Measurements from ENCODE around the gene FAM98C. TPM values are rescaled to one million over a fixed set of nuclear protein-coding genes. Genes with fewer than 3 reads are reported as not detected.

FAM98C gene
- total RNA-seq, 1 experiment from 2014 or later = 18.8 TPM

DNA sequence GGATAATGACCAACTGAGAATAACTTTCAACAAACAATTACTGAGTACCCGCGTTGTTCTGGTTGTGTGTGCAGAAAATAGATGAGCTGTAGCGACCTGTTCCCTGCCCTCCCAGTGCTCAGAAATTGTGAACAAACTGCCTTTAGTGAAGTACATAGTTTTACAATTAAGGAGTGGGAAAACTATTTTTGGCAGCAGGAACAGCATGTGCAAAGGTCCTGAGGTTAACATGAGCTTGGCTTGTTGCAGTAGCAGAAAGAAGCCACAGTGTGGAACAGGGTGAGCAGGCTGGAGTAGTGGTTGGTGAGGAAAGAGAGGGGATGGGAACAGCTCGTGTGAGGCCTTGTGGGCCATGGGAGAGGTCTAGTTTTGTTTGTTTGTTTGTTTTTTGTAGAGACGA is 46.6 kb downstream of the FAM98C start:
- TF ChIP-seq, protein P1, sequence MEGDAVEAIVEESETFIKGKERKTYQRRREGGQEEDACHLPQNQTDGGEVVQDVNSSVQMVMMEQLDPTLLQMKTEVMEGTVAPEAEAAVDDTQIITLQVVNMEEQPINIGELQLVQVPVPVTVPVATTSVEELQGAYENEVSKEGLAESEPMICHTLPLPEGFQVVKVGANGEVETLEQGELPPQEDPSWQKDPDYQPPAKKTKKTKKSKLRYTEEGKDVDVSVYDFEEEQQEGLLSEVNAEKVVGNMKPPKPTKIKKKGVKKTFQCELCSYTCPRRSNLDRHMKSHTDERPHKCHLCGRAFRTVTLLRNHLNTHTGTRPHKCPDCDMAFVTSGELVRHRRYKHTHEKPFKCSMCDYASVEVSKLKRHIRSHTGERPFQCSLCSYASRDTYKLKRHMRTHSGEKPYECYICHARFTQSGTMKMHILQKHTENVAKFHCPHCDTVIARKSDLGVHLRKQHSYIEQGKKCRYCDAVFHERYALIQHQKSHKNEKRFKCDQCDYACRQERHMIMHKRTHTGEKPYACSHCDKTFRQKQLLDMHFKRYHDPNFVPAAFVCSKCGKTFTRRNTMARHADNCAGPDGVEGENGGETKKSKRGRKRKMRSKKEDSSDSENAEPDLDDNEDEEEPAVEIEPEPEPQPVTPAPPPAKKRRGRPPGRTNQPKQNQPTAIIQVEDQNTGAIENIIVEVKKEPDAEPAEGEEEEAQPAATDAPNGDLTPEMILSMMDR (IDR thresholded peaks at IDR 0.05; ENCODE audit: unreplicated experiment) = no peak
- no peaks in the 10 kb centered on the region for H3K4me1 Mint-ChIP-seq (ENCODE audit: insufficient read depth, unreplicated experiment)
- POLR2A ChIA-PET = no interaction called here
- intact Hi-C loops (cut with micrococcal nuclease) = no loop called here
- CTCF ChIA-PET = no interaction called here
- H3K27ac Mint-ChIP-seq (ENCODE audit: low read depth, unreplicated experiment) = no peak overlapping the region
- no peaks in the 10 kb centered on the region for H3K36me3 Mint-ChIP-seq (ENCODE audit: insufficient read depth, unreplicated experiment)
- BruUV-seq (replicated peaks) = no TSS peak
- H3K4me3 Mint-ChIP-seq (ENCODE audit: unreplicated experiment) = no peak overlapping the region
- no peak for DNase-seq (ENCODE audit: unreplicated experiment)
- H3K27me3 Mint-ChIP-seq (ENCODE audit: insufficient read depth, unreplicated experiment) = peaks cover 45% of the 10 kb centered on the region
- H3K9me3 Mint-ChIP-seq (ENCODE audit: unreplicated experiment) = peaks cover 6% of the 10 kb centered on the region

DNA sequence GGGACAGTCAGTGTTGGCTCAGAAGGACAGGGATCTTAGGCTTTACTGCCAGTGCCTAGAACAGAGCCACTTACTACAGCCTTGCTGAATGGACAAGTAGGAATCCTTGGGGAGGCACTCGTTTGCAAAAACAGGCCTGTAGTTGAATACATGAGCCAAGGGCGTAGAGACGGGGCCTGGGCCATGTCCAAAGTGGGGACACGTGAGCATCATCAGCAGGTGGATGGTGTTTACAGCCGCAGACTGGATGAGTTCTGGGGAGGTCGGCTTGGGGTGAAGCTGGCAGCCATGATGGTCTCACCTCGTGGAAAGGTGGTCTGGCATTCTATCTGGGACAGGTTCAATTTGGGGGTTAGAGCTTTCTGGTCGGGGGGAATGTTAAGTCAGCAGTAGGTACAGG is 48.1 kb downstream of the FAM98C start:
- Mint-ChIP-seq H3K27me3 (ENCODE audit: insufficient read depth, unreplicated experiment) (peaks cover 30% of the 10 kb centered on the region), H3K4me3 (ENCODE audit: unreplicated experiment) (no peak overlapping the region), H3K4me1 (ENCODE audit: insufficient read depth, unreplicated experiment) (no peaks in the 10 kb centered on the region), H3K27ac (ENCODE audit: low read depth, unreplicated experiment) (no peak overlapping the region), H3K9me3 (ENCODE audit: unreplicated experiment) (peaks cover 6% of the 10 kb centered on the region), H3K36me3 (ENCODE audit: insufficient read depth, unreplicated experiment) (no peaks in the 10 kb centered on the region)
- DNase-seq (ENCODE audit: unreplicated experiment) = no peak
- ChIA-PET CTCF (no interaction called here), POLR2A (interaction anchor here (0.6 kb wide), 1 partner anchor 15 kb away, joined by 3 read pairs; no protein-coding TSS in a partner anchor)
- TF ChIP-seq, protein P1 (IDR thresholded peaks at IDR 0.05; ENCODE audit: unreplicated experiment) = no peak
- intact Hi-C loops (cut with micrococcal nuclease) = no loop called here
- no TSS peak for BruUV-seq (replicated peaks)

DNA sequence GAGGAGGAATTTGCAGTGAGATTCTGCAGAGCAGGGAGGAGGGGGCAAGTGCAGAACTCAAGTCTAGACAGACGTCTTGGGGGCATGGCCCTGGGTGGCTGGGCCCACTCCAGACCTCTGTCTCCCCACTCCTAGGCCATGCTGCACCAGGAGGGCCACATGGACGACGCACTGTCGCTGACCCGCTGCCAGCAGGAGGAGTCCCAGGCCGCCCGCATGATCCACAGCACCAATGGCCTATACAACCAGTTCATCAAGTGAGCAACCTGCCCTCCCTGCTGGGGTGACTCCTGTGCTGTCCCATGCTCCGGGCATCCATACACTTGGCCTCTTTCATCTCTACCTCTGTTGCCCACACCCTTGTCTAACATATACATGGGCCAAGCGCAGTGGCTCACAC is 48.7 kb downstream of the FAM98C start:
- intact Hi-C loops (cut with micrococcal nuclease) = no loop called here
- no peak for DNase-seq (ENCODE audit: unreplicated experiment)
- CTCF ChIA-PET = no interaction called here
- peaks cover 24% of the 10 kb centered on the region for H3K27me3 Mint-ChIP-seq (ENCODE audit: insufficient read depth, unreplicated experiment)
- H3K27ac Mint-ChIP-seq (ENCODE audit: low read depth, unreplicated experiment) = no peak overlapping the region
- TF ChIP-seq, protein P1 (IDR thresholded peaks at IDR 0.05; ENCODE audit: unreplicated experiment) = no peak
- no peak overlapping the region for H3K4me3 Mint-ChIP-seq (ENCODE audit: unreplicated experiment)
- POLR2A ChIA-PET = no interaction called here
- H3K9me3 Mint-ChIP-seq (ENCODE audit: unreplicated experiment) = peaks cover 6% of the 10 kb centered on the region
- H3K4me1 Mint-ChIP-seq (ENCODE audit: insufficient read depth, unreplicated experiment) = no peaks in the 10 kb centered on the region
- H3K36me3 Mint-ChIP-seq (ENCODE audit: insufficient read depth, unreplicated experiment) = no peaks in the 10 kb centered on the region
- BruUV-seq (replicated peaks) = no TSS peak

DNA sequence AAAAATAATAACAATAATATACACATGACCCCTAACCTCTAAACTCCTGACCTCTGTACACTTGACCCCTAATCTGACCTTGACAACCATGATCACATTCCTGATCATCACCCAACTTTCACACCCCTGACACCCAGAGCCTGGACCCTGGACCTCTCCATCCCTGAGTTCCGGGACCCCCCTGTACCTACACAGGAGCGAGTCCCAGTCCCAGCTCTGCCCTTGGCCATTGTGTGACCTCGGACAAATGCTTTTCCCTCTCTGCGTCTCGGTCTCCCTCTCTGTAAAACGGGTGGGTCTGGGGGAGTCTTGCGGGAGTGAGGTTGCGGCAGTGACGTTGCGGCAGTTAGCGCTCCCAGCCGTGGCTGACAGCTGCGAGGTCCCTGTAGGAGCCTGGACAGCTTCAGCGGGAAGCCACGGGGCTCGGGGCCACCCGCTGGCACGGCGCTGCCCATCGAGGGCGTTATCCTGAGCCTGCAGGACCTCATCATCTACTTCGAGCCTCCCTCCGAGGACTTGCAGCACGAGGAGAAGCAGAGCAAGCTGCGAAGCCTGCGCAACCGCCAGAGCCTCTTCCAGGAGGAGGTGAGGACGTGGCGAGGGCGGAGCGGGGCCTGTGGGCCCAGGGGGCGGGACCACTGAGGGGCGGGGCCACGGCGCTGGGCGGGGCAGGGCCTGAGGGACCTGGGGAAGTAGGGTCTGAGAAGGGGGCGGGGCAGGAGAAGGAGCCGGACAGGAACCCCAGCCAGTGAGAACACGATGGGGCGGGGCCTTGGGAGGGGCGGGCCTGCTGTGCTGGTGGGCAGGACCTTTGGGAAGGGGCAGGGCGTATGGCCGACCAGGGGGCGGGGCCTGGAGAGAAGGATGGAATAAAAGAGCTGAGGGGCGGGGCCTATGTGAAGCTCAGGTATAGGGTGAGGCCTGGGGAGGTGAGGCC is 49.8 kb downstream of the FAM98C start:
- TF ChIP-seq, protein P1 (IDR thresholded peaks at IDR 0.05; ENCODE audit: unreplicated experiment) = no peak
- peak; percentile 14 for DNase-seq (ENCODE audit: unreplicated experiment)
- BruUV-seq (replicated peaks) = no TSS peak
- Mint-ChIP-seq H3K36me3 (ENCODE audit: insufficient read depth, unreplicated experiment) (no peaks in the 10 kb centered on the region), H3K9me3 (ENCODE audit: unreplicated experiment) (peaks cover 6% of the 10 kb centered on the region), H3K4me3 (ENCODE audit: unreplicated experiment) (no peak overlapping the region), H3K27me3 (ENCODE audit: insufficient read depth, unreplicated experiment) (peaks cover 32% of the 10 kb centered on the region), H3K4me1 (ENCODE audit: insufficient read depth, unreplicated experiment) (no peaks in the 10 kb centered on the region), H3K27ac (ENCODE audit: low read depth, unreplicated experiment) (no peak overlapping the region)
- intact Hi-C loops (cut with micrococcal nuclease) = no loop called here
- POLR2A ChIA-PET = no interaction called here
- CTCF ChIA-PET = no interaction called here

Measured in MCF 10A (cell line).